Measurements from ENCODE around the gene SDR9C7. TPM values are rescaled to one million over a fixed set of nuclear protein-coding genes. Genes with fewer than 3 reads are reported as not detected.
"Not testable (repeated sequence)": the region's sequence is repeated elsewhere in the genome, so short reads cannot be mapped to it uniquely, and the experiment has no call there.

SDR9C7 gene
- total and polyA plus RNA-seq, 12 donors: 0.06 TPM; not detected in 11

GRCh38 chr12:56928262-56928661 is 5.9 kb downstream of the SDR9C7 start:
- no peak for TF ChIP-seq POLR2A (IDR thresholded peaks at IDR 0.05)
- TF ChIP-seq, protein P1, sequence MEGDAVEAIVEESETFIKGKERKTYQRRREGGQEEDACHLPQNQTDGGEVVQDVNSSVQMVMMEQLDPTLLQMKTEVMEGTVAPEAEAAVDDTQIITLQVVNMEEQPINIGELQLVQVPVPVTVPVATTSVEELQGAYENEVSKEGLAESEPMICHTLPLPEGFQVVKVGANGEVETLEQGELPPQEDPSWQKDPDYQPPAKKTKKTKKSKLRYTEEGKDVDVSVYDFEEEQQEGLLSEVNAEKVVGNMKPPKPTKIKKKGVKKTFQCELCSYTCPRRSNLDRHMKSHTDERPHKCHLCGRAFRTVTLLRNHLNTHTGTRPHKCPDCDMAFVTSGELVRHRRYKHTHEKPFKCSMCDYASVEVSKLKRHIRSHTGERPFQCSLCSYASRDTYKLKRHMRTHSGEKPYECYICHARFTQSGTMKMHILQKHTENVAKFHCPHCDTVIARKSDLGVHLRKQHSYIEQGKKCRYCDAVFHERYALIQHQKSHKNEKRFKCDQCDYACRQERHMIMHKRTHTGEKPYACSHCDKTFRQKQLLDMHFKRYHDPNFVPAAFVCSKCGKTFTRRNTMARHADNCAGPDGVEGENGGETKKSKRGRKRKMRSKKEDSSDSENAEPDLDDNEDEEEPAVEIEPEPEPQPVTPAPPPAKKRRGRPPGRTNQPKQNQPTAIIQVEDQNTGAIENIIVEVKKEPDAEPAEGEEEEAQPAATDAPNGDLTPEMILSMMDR (IDR thresholded peaks at IDR 0.05): no peak
- no peak overlapping the region for H3K27ac ChIP-seq
- H3K27me3 ChIP-seq: no peaks in the 10 kb centered on the region
- H3K4me3 ChIP-seq: no peak overlapping the region
- no peaks in the 10 kb centered on the region for H3K36me3 ChIP-seq (replicated peaks in 1 of 2)
- no peaks in the 10 kb centered on the region for H3K9me3 ChIP-seq (replicated peaks in 1 of 3)
- DNase-seq: no peak
- peaks cover 0 to 16% of the 10 kb centered on the region in 2 donors for H3K4me1 ChIP-seq (replicated peaks in 1 of 2)
- 69 to 81% (median 78%) methylated on average over 3 of the region's 3 CpGs for WGBS, 4 donors
- intact Hi-C loops (cut with DNase I): no loop called here

DNA sequence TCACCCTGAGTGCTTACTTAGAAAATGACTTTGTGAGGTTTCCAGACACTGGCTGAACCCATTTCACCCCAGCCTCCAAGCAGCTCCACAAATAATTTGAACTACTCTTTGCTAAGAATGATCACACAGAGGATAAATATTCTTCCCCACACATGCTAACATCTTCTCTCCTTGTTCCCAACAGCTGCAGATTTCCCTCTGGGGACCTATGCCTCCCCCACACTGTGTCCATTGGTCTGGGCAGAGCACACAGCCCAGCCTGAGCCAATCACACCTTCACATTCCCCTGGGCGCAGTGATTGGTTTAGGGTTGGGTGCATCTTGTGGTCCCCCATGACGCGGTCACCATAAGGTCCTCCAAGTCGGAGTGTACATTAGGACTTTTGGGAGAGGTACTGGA is 6.9 kb downstream of the SDR9C7 start:
- no peak for DNase-seq
- Histone ChIP-seq H3K27ac (no peak overlapping the region), H3K27me3 (no peaks in the 10 kb centered on the region), H3K36me3 (replicated peaks in 1 of 2) (no peaks in the 10 kb centered on the region), H3K4me3 (no peak overlapping the region), H3K9me3 (replicated peaks in 1 of 3) (no peaks in the 10 kb centered on the region), H3K4me1 (replicated peaks in 1 of 2) (peaks cover 0 to 12% of the 10 kb centered on the region in 2 donors)
- TF ChIP-seq, protein P1 (IDR thresholded peaks at IDR 0.05): no peak
- TF ChIP-seq POLR2A (IDR thresholded peaks at IDR 0.05): no peak
- intact Hi-C loops (cut with DNase I): no loop called here
- WGBS, 4 donors: 90 to 95% (median 93%) methylated on average over 4 of the region's 4 CpGs

DNA sequence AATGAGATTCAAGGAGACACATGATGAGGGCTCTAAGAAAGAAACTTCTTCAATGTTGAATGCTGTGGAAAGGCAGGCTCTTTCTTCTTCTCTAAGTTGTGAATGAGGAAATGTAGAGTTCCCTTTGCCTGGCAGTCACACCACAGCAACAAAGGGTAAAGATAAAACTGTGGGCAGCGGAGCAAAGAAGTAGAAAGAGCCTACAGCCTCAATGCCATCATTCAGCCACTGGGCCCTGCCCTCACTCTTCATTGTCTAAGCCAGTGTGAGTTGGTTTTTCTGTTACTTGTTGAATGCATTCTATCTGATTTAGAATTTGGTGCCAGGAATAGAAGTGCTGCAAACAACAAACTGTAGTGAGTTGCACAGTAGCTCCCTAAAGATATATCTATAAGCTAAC is 12.2 kb downstream of the SDR9C7 start:
- whole genome bisulfite sequencing, 4 donors: 61 to 80% (median 72%) methylated on average over 1 of the region's 1 CpG
- no peak overlapping the region for H3K4me3 ChIP-seq
- TF ChIP-seq, protein P1 (IDR thresholded peaks at IDR 0.05): no peak
- TF ChIP-seq POLR2A (IDR thresholded peaks at IDR 0.05): no peak
- intact Hi-C loops (cut with DNase I): no loop called here
- H3K27ac ChIP-seq: no peak overlapping the region
- H3K9me3 ChIP-seq (replicated peaks in 1 of 3): no peaks in the 10 kb centered on the region
- H3K36me3 ChIP-seq (replicated peaks in 1 of 2): no peaks in the 10 kb centered on the region
- no peaks in the 10 kb centered on the region for H3K27me3 ChIP-seq
- no peak for DNase-seq
- no peaks in the 10 kb centered on the region for H3K4me1 ChIP-seq (replicated peaks in 1 of 2)

GRCh38 chr12:56921346-56921745 is 12.9 kb downstream of the SDR9C7 start:
- Histone ChIP-seq H3K36me3 (replicated peaks in 1 of 2) (no peaks in the 10 kb centered on the region), H3K27me3 (no peaks in the 10 kb centered on the region), H3K4me1 (replicated peaks in 1 of 2) (no peaks in the 10 kb centered on the region), H3K4me3 (no peak overlapping the region), H3K9me3 (replicated peaks in 1 of 3) (no peaks in the 10 kb centered on the region), H3K27ac (no peak overlapping the region)
- WGBS, 4 donors: 80 to 92% (median 90%) methylated on average over 1 of the region's 1 CpG
- DNase-seq: no peak
- TF ChIP-seq, protein P1 (IDR thresholded peaks at IDR 0.05): no peak
- TF ChIP-seq POLR2A (IDR thresholded peaks at IDR 0.05): no peak
- intact Hi-C loops (cut with DNase I): no loop called here

DNA sequence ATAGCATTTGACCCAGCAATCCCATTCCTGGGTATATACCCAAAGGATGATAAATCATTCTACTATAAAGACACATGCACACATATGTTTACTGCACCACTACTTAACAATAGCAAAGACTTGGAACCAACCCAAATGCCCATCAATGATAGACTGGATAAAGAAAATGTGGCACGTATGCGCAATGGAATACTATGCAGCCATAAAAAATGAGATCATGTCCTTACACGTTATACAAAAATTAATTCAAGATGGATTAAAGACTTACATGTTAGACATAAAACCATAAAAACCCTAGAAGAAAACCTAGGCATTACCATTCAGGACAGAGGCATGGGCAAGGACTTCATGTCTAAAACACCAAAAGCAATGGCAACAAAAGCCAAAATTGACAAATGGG is 16.1 kb downstream of the SDR9C7 start:
- H3K36me3 ChIP-seq (replicated peaks in 1 of 2); intact Hi-C loops (cut with DNase I): not testable (repeated sequence)
- WGBS, 4 donors: 80 to 89% (median 88%) methylated on average over 3 of the region's 3 CpGs

More for the DNA sequence above, 16.1 kb downstream of the SDR9C7 start:
- H3K4me3 ChIP-seq; H3K27me3 ChIP-seq; H3K4me1 ChIP-seq (replicated peaks in 1 of 2); DNase-seq; H3K27ac ChIP-seq; H3K9me3 ChIP-seq (replicated peaks in 1 of 3): not testable (repeated sequence)
